Caco-2 (cell line): ENCODE results near the gene RPS6KA2. TPM values are rescaled to one million over a fixed set of nuclear protein-coding genes. Genes with fewer than 3 reads are reported as not detected.

Experiments used
- BruUV-seq: library from RNA; stranded (reverse); fragments of 400-500 nt; replicated peaks from 2 replicates; lab custom pipeline; 2021; lab: Mats Ljungman, UMichigan
- CTCF ChIA-PET: fragments of 300-600 bp; sonication (Branson Sonifier 250); formaldehyde crosslinking; loops from one replicate; lab custom pipeline; 2022; ENCODE audit warnings: antibody characterized with exemption; lab: Charles Lee
- POLR2A ChIA-PET: fragments of 300-600 bp; sonication (Branson Sonifier 250); formaldehyde crosslinking; loops from one replicate; lab custom pipeline; 2022; ENCODE audit warnings: antibody characterized with exemption; lab: Charles Lee
- DNase-seq, 2 experiments: peaks; one replicate each; pipeline versions ENCODE4 v3.0.0 to v3.0.0-alpha.2; 2020 to 2022
- H3K27me3 ChIP-seq: replicated peaks from 2 replicates; pipeline ENCODE4 v1.6.0; 2011; ENCODE audit warnings: low read length; ENCODE audit not compliant: control insufficient read depth, insufficient read depth
- H3K36me3 ChIP-seq: 2 replicates; pipeline ENCODE4 v1.5.1; 2011; ENCODE audit warnings: low read length; ENCODE audit not compliant: control insufficient read depth, insufficient read depth
- H3K4me1 ChIP-seq: fragments of 250-450 bp; sonication (Bioruptor Pico); 2 replicates; pipeline ENCODE4 v1.5.1; 2020; ENCODE audit warnings: mild to moderate bottlenecking
- H3K4me3 ChIP-seq: 2 replicates; pipeline ENCODE4 v1.5.1; 2011; ENCODE audit warnings: low read depth, mild to moderate bottlenecking, control low read depth, low read length
- H3K9me3 ChIP-seq: fragments of 250-450 bp; sonication (Bioruptor Pico); 2 replicates; pipeline ENCODE4 v1.5.1; 2020; ENCODE audit warnings: mild to moderate bottlenecking, moderate library complexity
- H3K27ac Mint-ChIP-seq: one replicate; pipeline ENCODE4 v1.8.0; 2022; ENCODE audit warnings: mixed read lengths; ENCODE audit not compliant: unreplicated experiment
- H3K27me3 Mint-ChIP-seq: one replicate; pipeline ENCODE4 v1.8.0; 2022; ENCODE audit warnings: mixed read lengths; ENCODE audit not compliant: insufficient read depth, unreplicated experiment
- H3K36me3 Mint-ChIP-seq: one replicate; pipeline ENCODE4 v1.8.0; 2022; ENCODE audit warnings: mild to moderate bottlenecking, mixed read lengths; ENCODE audit not compliant: insufficient read depth, unreplicated experiment
- H3K4me1 Mint-ChIP-seq: one replicate; pipeline ENCODE4 v1.8.0; 2022; ENCODE audit warnings: low read depth, mixed read lengths; ENCODE audit not compliant: unreplicated experiment
- H3K4me3 Mint-ChIP-seq: one replicate; pipeline ENCODE4 v1.8.0; 2022; ENCODE audit warnings: mild to moderate bottlenecking, moderate library complexity, mixed read lengths; ENCODE audit not compliant: unreplicated experiment
- H3K9me3 Mint-ChIP-seq: one replicate; pipeline ENCODE4 v1.8.0; 2022; ENCODE audit warnings: mixed read lengths; ENCODE audit not compliant: unreplicated experiment
- intact Hi-C: fragments of 100-400 bp; cut with micrococcal nuclease; formaldehyde crosslinking; loops from one replicate; pipeline ENCODE4 v1.10.0; 2022; ENCODE audit not compliant: unreplicated experiment
- total RNA-seq: library from RNA; stranded (reverse); gene quantifications from 2 replicates; pipeline ENCODE4 v1.2.3, GENCODE V29; 2022
- TF ChIP-seq, protein P1 (sequence below), 2 experiments: fragments of 200-600 bp in 1 of 2; IDR thresholded peaks; 1 replicate in 1 of 2; 2 replicates in 1 of 2; pipeline versions ENCODE4 v1.5.1 to v1.8.0; 2011 to 2022; ENCODE audit warnings: antibody characterized with exemption in 1 of 2, control low read depth in 1 of 2, inconsistent platforms in 1 of 2, low read depth in 1 of 2, low read length in 1 of 2, mild to moderate bottlenecking in 1 of 2, moderate library complexity in 1 of 2; ENCODE audit not compliant: insufficient read depth in 1 of 2, severe bottlenecking in 1 of 2, unreplicated experiment in 1 of 2

Gene RPS6KA2
- total RNA-seq, 1 experiment from 2014 or later, result 5.6 TPM

DNA sequence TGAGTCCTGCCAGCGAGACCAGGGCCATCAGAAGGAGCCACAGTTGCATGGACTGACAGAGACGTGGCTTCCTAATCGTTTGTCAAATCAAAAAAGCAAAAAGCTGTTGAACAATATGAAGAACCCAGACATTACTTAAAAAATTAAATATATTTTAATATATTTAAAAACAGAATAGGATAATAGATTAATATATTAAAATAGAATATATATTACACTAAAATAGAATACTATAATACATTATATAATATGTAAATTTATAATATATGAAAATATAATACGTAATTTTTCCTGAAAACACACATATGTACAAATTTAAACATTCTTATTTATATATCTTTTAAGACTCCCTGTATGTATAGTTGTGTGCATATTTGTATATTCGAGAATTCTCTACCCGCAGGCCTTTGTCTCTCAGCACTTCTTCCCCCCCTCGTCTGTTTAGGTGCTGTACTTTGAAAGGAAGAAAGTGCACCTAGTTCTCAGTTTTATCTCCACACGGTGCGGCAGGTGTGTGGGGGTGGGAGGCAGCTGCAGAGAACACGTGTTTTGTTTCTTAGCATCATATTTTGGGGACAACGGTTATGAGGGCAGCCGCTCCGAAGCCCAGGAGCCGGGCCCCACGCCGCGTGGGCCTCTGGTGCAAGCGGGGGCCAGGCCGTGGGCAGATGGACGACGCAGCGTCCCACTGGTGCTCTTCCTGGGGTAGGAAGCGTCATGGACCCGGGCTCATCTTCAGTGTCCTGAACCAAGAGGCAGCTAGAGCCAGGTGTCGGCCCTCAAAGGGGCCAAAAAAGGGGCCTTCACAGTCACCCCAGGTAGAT, 172.1 kb downstream of the RPS6KA2 start:
- Histone ChIP-seq H3K4me1 (no peaks in the 10 kb centered on the region), H3K9me3 (no peaks in the 10 kb centered on the region), H3K36me3 (no peaks in the 10 kb centered on the region), H3K4me3 (no peak overlapping the region), H3K27me3 (no peaks in the 10 kb centered on the region)
- BruUV-seq, result no TSS peak
- intact Hi-C loops, result no loop called here
- H3K4me3 Mint-ChIP-seq, result no peak overlapping the region
- CTCF ChIA-PET, result interaction anchor here (0.6 to 1.3 kb wide), 2 partner anchors 17 to 173 kb away, joined by 4 to 7 read pairs; no protein-coding TSS in a partner anchor
- peaks cover 7% of the 10 kb centered on the region for H3K27me3 Mint-ChIP-seq
- no peaks in the 10 kb centered on the region for H3K4me1 Mint-ChIP-seq
- H3K27ac Mint-ChIP-seq, result no peak overlapping the region
- POLR2A ChIA-PET, result interaction anchor here (0.5 kb wide), 1 partner anchor 159 kb away, joined by 3 read pairs; no protein-coding TSS in a partner anchor
- no peaks in the 10 kb centered on the region for H3K36me3 Mint-ChIP-seq
- TF ChIP-seq, protein P1, sequence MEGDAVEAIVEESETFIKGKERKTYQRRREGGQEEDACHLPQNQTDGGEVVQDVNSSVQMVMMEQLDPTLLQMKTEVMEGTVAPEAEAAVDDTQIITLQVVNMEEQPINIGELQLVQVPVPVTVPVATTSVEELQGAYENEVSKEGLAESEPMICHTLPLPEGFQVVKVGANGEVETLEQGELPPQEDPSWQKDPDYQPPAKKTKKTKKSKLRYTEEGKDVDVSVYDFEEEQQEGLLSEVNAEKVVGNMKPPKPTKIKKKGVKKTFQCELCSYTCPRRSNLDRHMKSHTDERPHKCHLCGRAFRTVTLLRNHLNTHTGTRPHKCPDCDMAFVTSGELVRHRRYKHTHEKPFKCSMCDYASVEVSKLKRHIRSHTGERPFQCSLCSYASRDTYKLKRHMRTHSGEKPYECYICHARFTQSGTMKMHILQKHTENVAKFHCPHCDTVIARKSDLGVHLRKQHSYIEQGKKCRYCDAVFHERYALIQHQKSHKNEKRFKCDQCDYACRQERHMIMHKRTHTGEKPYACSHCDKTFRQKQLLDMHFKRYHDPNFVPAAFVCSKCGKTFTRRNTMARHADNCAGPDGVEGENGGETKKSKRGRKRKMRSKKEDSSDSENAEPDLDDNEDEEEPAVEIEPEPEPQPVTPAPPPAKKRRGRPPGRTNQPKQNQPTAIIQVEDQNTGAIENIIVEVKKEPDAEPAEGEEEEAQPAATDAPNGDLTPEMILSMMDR (IDR thresholded peaks at IDR 0.05; ENCODE audit: insufficient read depth in 1 of 2, low read depth in 1 of 2, low read length in 1 of 2, severe bottlenecking in 1 of 2, unreplicated experiment in 1 of 2), result no peak
- DNase-seq, result no peak
- H3K9me3 Mint-ChIP-seq, result no peaks in the 10 kb centered on the region

DNA sequence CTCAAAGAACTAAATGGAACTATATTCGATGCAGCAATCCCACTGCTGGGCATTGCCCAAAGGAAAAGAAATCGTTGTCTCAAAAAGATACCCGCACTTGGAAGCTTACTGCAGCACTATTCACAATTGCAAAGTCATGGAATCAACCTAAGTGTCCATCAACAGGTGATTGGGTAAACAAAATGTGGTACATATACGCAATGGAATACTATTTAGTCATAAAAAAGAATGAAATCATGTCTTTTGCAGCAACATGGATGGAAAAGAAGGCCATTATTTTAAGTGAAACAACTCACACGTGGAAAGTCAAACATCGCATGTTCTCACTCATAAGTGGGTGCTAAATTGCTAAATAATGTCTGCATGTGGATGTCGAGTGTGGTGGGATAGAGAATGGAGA, 173.4 kb downstream of the RPS6KA2 start:
- ChIA-PET CTCF (no interaction called here), POLR2A (no interaction called here)
- H3K27me3 ChIP-seq, result no peaks in the 10 kb centered on the region
- H3K4me3 ChIP-seq, result no peak overlapping the region
- intact Hi-C loops, result no loop called here
- Mint-ChIP-seq H3K9me3 (no peaks in the 10 kb centered on the region), H3K27me3 (peaks cover 7% of the 10 kb centered on the region), H3K4me3 (no peak overlapping the region), H3K36me3 (no peaks in the 10 kb centered on the region), H3K4me1 (no peaks in the 10 kb centered on the region), H3K27ac (no peak overlapping the region)
- BruUV-seq, result no TSS peak
- DNase-seq, result no peak
- TF ChIP-seq, protein P1 (IDR thresholded peaks at IDR 0.05; ENCODE audit: insufficient read depth in 1 of 2, low read depth in 1 of 2, low read length in 1 of 2, severe bottlenecking in 1 of 2, unreplicated experiment in 1 of 2), result no peak
- no peaks in the 10 kb centered on the region for H3K4me1 ChIP-seq
- no peaks in the 10 kb centered on the region for H3K36me3 ChIP-seq
- no peaks in the 10 kb centered on the region for H3K9me3 ChIP-seq

DNA sequence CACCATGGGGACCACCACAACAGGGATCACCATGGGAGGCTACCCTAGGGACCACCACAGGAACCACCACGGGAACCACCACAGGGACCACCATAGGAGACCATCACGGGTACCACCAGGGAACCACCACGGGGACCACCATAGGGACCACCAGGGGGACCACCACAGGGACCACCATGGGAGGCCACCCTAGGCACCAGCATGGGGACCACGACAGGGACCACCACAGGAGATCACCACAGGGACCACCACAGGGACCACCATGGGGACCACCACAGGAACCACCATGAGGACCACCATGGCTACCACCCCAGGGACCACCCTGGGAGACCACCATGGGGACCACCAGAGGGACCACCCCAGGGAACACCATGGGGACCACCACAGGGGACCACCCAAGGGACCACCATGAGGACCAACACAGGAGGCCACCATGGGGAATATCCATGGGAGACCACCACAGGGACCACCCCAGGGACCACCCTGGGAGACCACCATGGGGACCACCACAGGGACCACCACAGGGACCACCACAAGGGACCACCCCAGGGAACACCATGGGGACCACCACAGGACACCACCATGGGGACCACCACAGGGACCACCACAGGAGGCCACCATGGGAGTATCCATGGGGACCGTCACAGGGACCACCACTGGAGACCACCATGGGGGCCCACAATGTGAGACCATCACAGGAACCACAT, 176.7 kb downstream of the RPS6KA2 start:
- Mint-ChIP-seq H3K4me1 (no peaks in the 10 kb centered on the region), H3K27me3 (peaks cover 7% of the 10 kb centered on the region), H3K4me3 (no peak overlapping the region), H3K9me3 (no peaks in the 10 kb centered on the region), H3K36me3 (no peaks in the 10 kb centered on the region), H3K27ac (no peak overlapping the region)
- intact Hi-C loops, result no loop called here
- TF ChIP-seq, protein P1 (IDR thresholded peaks at IDR 0.05; ENCODE audit: insufficient read depth in 1 of 2, low read depth in 1 of 2, low read length in 1 of 2, severe bottlenecking in 1 of 2, unreplicated experiment in 1 of 2), result no peak
- no TSS peak for BruUV-seq
- POLR2A ChIA-PET, result no interaction called here
- Histone ChIP-seq H3K4me1 (no peaks in the 10 kb centered on the region), H3K9me3 (no peaks in the 10 kb centered on the region), H3K36me3 (no peaks in the 10 kb centered on the region), H3K4me3 (no peak overlapping the region), H3K27me3 (no peaks in the 10 kb centered on the region)
- no peak for DNase-seq
- CTCF ChIA-PET, result no interaction called here
